CD4-positive, alpha-beta T cell (primary cell): ENCODE data around the gene ANAPC10. TPM values are rescaled to one million over a fixed set of nuclear protein-coding genes. Genes with fewer than 3 reads are reported as not detected.

ENCODE experiments used
- ATAC-seq: fragments of 200-7000 bp; cut with Tn5 transposase; one replicate; pipeline ENCODE4 v1.10.0; 2022; ENCODE audit warnings: mild to moderate bottlenecking; ENCODE audit not compliant: poor library complexity
- CTCF ChIA-PET: fragments of 350-600 bp; sonication (Branson Sonifier 250); formaldehyde crosslinking; loops from one replicate; lab custom pipeline; 2021; ENCODE audit warnings: antibody characterized with exemption, inconsistent platforms; lab: Charles Lee
- POLR2A ChIA-PET: fragments of 350-600 bp; sonication (Branson Sonifier 250); formaldehyde crosslinking; loops from one replicate; lab custom pipeline; 2021; ENCODE audit warnings: antibody characterized with exemption, inconsistent platforms; lab: Charles Lee
- DNase-seq, 14 experiments: peaks; one replicate each; pipeline ENCODE4 v3.0.0-alpha.2; 2013 to 2020; ENCODE audit warnings: mixed read lengths in 2 of 14
- H3K27ac ChIP-seq, 2 donors: one replicate each; pipeline versions ENCODE4 v1.5.1 to v1.7.0; 2013; ENCODE audit warnings: low read length in 2 of 2, low read depth in 1 of 2, mild to moderate bottlenecking in 1 of 2
- H3K27me3 ChIP-seq, 2 experiments: 1 replicate in 1 of 2; 2 replicates in 1 of 2; pipeline versions ENCODE4 v1.6.1 to v1.7.0; 2013; ENCODE audit warnings: low read length in 2 of 2, control low read depth in 1 of 2, mild to moderate bottlenecking in 1 of 2, moderate library complexity in 1 of 2; ENCODE audit not compliant: insufficient read depth in 2 of 2, control insufficient read depth in 1 of 2
- H3K36me3 ChIP-seq: one replicate; pipeline ENCODE4 v1.6.1; 2013; ENCODE audit warnings: low read length, control low read depth; ENCODE audit not compliant: insufficient read depth
- H3K4me1 ChIP-seq: one replicate; pipeline ENCODE4 v1.6.1; 2013; ENCODE audit warnings: low read length, control low read depth; ENCODE audit not compliant: insufficient read depth
- H3K4me3 ChIP-seq: one replicate; pipeline ENCODE4 v1.5.1; 2013; ENCODE audit warnings: mild to moderate bottlenecking, low read length, moderate library complexity
- H3K9me3 ChIP-seq, 2 experiments: 1 replicate in 1 of 2; 2 replicates in 1 of 2; pipeline versions ENCODE4 v1.6.1 to v1.7.0; 2013; ENCODE audit warnings: low read length in 2 of 2, mild to moderate bottlenecking in 2 of 2, control low read depth in 1 of 2, moderate library complexity in 1 of 2; ENCODE audit not compliant: control insufficient read depth in 1 of 2, insufficient read depth in 1 of 2
- H3K27ac Mint-ChIP-seq: one replicate; pipeline ENCODE4 v1.8.0; 2020; ENCODE audit warnings: mixed read lengths
- H3K27me3 Mint-ChIP-seq: one replicate; pipeline ENCODE4 v1.8.0; 2021; ENCODE audit warnings: mixed read lengths
- H3K36me3 Mint-ChIP-seq: one replicate; pipeline ENCODE4 v1.8.0; 2021; ENCODE audit warnings: low read depth, mixed read lengths
- H3K4me1 Mint-ChIP-seq: one replicate; pipeline ENCODE4 v1.8.0; 2021; ENCODE audit warnings: low read depth, mixed read lengths
- H3K4me3 Mint-ChIP-seq: one replicate; pipeline ENCODE4 v1.8.0; 2020; ENCODE audit warnings: mild to moderate bottlenecking, mixed read lengths
- H3K9me3 Mint-ChIP-seq: one replicate; pipeline ENCODE4 v1.8.0; 2020; ENCODE audit warnings: mixed read lengths
- CTCF ChIP-seq: fragments of 200-600 bp; IDR thresholded peaks from one replicate; pipeline ENCODE4 v1.8.0; 2022; ENCODE audit warnings: antibody characterized with exemption, mild to moderate bottlenecking
- intact Hi-C, 2 experiments: fragments of 100-400 bp; cut with DNase I in 1 of 2; cut with micrococcal nuclease in 1 of 2; formaldehyde crosslinking; loops; one replicate each; pipeline versions ENCODE4 v1.15.1 to v1.9.0; 2023 to 2025; cut with DNase I, micrococcal nuclease
- total RNA-seq, 174 experiments: library from RNA in 2 of 174; stranded (reverse) in 2 of 174; gene quantifications; one replicate each; pipeline ENCODE4 v1.2.3 and lab custom pipeline; 2021 to 2026

Gene ANAPC10
- total RNA-seq, 2 experiments from 2014 or later: 25.8 to 27.5 TPM

- Mint-ChIP-seq H3K36me3 (peaks cover 93% of the 10 kb centered on the region), H3K27me3 (no peaks in the 10 kb centered on the region), H3K9me3 (peaks cover 14% of the 10 kb centered on the region), H3K4me1 (peaks cover 49% of the 10 kb centered on the region), H3K4me3 (peak overlapping the region; percentile 16), H3K27ac (peak overlapping the region; percentile 57)
- DNase-seq (peak in 1 of 14 experiments; percentile 56), ATAC-seq (no peak)
- peaks cover 0 to 6% of the 10 kb centered on the region in 2 experiments for H3K9me3 ChIP-seq
- no peaks in the 10 kb centered on the region for H3K4me1 ChIP-seq
- no peak for TF ChIP-seq CTCF
- intact Hi-C loops: no loop called here
- POLR2A ChIA-PET: no interaction called here
- H3K36me3 ChIP-seq: no peaks in the 10 kb centered on the region
- CTCF ChIA-PET: no interaction called here
- no peaks in the 10 kb centered on the region for H3K27me3 ChIP-seq
- H3K27ac ChIP-seq: peak overlapping the region in 1 of 2 donors; percentile 0
- no peak overlapping the region for H3K4me3 ChIP-seq
These were observed 78.7 kb downstream of the ANAPC10 start for GRCh38 chr4:145019346-145019745.

GRCh38 chr4:145014365-145014764 is 83.6 kb downstream of the ANAPC10 start:
- intact Hi-C loops: no loop called here
- H3K4me3 Mint-ChIP-seq: no peak overlapping the region
- no peak overlapping the region for H3K27ac Mint-ChIP-seq
- H3K27me3 ChIP-seq: no peaks in the 10 kb centered on the region
- peaks cover 32% of the 10 kb centered on the region for H3K4me1 Mint-ChIP-seq
- no peaks in the 10 kb centered on the region for H3K4me1 ChIP-seq
- H3K36me3 Mint-ChIP-seq: peaks cover 82% of the 10 kb centered on the region
- no peak overlapping the region for H3K4me3 ChIP-seq
- ChIA-PET POLR2A (interaction anchor here (1.1 kb wide), 1 partner anchor 11 kb away, joined by 3 read pairs; no protein-coding TSS in a partner anchor), CTCF (no interaction called here)
- H3K27me3 Mint-ChIP-seq: no peaks in the 10 kb centered on the region
- no peak overlapping the region for H3K27ac ChIP-seq
- H3K9me3 Mint-ChIP-seq: peaks cover 6% of the 10 kb centered on the region
- no peaks in the 10 kb centered on the region for H3K36me3 ChIP-seq
- TF ChIP-seq CTCF: no peak
- ATAC-seq (no peak), DNase-seq (no peak)
- peaks cover 0 to 10% of the 10 kb centered on the region in 2 experiments for H3K9me3 ChIP-seq

- CTCF ChIA-PET: no interaction called here
- POLR2A ChIA-PET: no interaction called here
- H3K4me1 Mint-ChIP-seq: peaks cover 23% of the 10 kb centered on the region
These were observed 85.2 kb downstream of the ANAPC10 start for GRCh38 chr4:145012841-145013240.

More at GRCh38 chr4:145012841-145013240, 85.2 kb downstream of the ANAPC10 start:
- Histone ChIP-seq H3K4me3 (no peak overlapping the region), H3K36me3 (no peaks in the 10 kb centered on the region), H3K27ac (no peak overlapping the region), H3K9me3 (peaks cover 0 to 4% of the 10 kb centered on the region in 2 experiments), H3K27me3 (no peaks in the 10 kb centered on the region), H3K4me1 (no peaks in the 10 kb centered on the region)
- DNase-seq: peak in 2 of 14 experiments; percentile 19 to 42
- H3K36me3 Mint-ChIP-seq: peaks cover 84% of the 10 kb centered on the region
- H3K9me3 Mint-ChIP-seq: peaks cover 4% of the 10 kb centered on the region
- no peak for TF ChIP-seq CTCF
- no peaks in the 10 kb centered on the region for H3K27me3 Mint-ChIP-seq
- ATAC-seq: no peak
- H3K4me3 Mint-ChIP-seq: no peak overlapping the region
- intact Hi-C loops: no loop called here
- H3K27ac Mint-ChIP-seq: no peak overlapping the region
